Stimulated activated CD8-positive, alpha-beta memory T cell treated with anti-CD3 and anti-CD28 coated beads, Interleukin-7, amount 100 ng/mL, for 1 hour (primary cell): ENCODE results near the gene MPZL1.
"Not testable (repeated sequence)": the region's sequence is repeated elsewhere in the genome, so short reads cannot be mapped to it uniquely, and the experiment has no call there.

Experiments
- DNase-seq, 2 donors: peaks; one replicate each; pipeline ENCODE4 v3.0.0-alpha.2; 2020; ENCODE audit warnings: low read depth in 2 of 2

The MPZL1 gene

DNA sequence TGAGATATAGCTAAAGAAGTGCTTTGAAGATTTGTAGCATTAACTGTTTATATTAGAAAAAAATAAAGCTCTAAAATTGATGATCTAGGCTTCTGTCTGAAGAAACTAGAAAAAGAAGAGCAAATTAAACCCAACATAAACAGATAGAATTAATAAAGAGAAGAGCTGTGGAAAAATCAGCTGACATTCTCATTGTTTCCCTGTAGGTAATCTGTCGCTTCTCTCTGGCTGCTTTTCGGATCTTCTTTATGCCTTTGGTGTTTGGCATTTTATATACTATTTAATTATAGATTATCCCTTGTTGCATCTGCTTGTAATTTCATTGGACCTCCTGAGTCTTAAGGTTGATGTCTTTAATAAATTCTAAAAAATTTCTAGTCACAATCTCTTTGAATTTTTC, 59.8 kb downstream of the MPZL1 start:
- DNase-seq, result no peak

DNA sequence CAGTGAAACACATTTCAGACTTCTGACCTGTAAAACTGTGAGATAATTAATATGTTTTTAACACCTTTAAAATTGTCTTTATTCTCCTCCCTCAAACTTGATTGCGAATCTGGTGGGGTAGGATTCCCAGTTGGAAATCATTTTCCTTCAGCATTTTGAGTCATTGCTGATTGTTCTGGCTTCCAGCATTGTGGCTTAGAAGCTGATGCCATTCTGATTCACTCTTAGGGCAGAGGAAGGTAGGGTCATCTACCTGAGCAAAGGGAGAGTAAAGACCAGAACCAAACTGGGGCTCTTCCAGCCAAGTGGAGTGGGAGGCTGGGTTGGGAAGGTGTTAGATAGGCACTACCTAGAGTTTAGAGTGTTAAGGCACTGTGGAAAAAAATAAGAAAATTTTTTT, 61.2 kb downstream of the MPZL1 start:
- no peak for DNase-seq

DNA sequence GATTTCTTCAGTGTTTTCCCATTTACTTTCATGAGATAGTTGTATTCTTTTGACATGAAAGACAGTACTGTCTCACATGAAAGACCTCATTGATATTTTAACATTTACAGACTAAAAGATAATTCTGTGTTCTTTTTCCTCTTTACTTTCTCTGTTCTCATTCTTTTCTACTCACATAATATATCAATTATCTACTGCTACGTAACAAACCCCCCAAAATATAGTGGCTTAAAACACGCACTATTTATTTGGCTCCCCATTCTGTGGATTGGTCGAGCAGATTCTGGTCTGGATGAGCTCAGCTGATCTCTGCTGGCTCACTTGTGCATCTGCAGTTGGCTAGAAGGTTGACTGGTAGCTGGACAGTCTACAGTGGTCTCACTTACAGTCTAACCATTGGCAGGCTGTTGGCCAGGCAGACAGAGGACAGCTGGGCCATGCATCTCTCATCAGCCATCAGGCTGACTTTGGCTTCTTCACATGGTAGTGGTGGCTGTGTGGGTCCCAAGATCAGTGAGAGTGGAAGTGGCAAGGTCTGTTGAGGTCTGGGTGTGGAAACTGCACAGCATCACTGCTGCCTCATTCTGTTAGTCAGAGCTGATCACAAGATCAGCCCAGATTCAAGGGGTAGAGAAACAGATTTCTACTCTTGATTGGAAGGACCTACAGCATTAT, 63.2 kb downstream of the MPZL1 start:
- DNase-seq, result no peak

DNA sequence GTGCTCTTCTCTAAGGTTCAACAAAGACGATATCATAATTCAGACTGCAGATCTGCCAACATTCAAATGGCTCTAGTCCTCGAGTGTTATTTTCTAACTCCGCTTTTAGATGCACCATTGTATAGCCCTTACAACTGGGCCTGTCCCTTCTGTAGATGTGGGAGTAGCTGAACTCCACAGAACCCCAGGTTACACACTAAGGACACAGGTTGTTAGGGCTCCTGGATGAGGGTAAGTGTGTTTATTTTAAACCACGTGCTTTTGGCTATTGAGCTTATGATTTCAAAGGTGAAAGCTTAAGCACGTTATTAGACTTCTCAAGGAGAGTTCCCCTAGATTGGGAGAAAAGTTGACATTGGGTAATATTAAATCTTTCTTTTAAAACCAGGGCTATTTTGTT, 64.7 kb downstream of the MPZL1 start:
- no peak for DNase-seq

GRCh38 chr1:167789501-167789900, 67.7 kb downstream of the MPZL1 start:
- no peak for DNase-seq

DNA sequence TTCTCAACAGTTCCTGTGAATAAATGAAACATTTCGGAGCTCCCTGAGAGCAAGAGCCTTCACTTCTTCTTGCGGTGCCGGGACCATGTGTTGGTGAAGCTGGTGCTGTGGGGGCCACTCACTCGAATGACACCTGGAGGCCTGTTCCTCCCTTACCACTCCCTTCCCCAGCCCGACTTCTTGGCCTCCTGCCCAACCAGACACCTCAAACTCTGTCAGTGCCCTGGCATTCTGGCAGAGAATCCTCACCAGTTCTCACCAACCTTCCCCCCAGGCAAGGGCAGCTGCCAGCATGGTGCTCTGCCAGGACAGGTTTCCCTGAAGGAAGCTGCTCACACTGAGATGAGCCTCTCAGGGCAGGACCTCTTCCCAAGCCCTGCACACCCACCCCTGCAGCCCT, 68.3 kb downstream of the MPZL1 start:
- no peak for DNase-seq

- DNase-seq, result no peak
Observed at GRCh38 chr1:167791281-167792187, 69.8 kb downstream of the MPZL1 start.

DNA sequence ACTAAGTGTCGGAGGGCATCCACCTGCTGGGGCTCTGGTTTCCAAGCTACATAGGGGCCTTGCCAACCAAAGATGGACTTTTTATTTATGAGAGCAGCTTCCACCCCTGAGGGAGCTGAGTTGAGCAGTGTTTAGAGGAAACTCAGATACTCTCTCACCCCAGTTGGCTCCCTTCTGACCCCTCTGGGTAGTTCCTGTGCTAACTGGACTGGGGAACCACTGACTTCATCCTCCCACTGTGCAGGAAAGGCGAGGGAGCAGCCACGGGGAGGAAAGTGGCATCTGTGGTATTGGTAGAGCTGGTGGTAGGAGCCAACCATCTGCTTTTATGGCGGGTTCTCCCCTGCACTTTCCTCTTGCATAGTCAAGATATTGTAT, 70.4 kb downstream of the MPZL1 start:
- no peak for DNase-seq

DNA sequence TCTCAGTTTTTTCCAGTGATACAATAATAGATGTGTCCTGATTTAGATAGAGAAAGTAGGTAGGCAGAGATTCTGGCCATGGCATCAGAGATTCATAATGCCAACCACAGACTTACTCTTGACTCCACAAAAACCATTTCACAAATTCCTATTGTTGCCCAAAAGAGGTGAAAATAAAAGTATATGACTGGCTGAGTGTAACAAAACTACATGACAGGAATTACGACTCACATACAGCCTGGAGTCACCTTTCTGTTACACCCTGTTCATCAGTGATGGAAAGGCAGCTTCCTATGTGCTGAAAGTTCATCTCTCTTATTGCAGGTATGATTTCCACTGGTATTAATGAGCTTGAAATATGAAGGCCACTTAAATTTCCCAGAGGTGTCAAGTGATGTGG, 72.3 kb downstream of the MPZL1 start:
- no peak for DNase-seq

- no peak for DNase-seq
Observed at GRCh38 chr1:167795810-167796740, 74.3 kb downstream of the MPZL1 start.

- no peak for DNase-seq
Observed at GRCh38 chr1:167797015-167797414, 75.2 kb downstream of the MPZL1 start.

- no peak for DNase-seq
Observed at GRCh38 chr1:167798952-167799351, 77.2 kb downstream of the MPZL1 start.

- no peak for DNase-seq
Observed at GRCh38 chr1:167799747-167800146, 78.0 kb downstream of the MPZL1 start.

GRCh38 chr1:167800251-167800650, 78.5 kb downstream of the MPZL1 start:
- no peak for DNase-seq

GRCh38 chr1:167802235-167802634, 80.5 kb downstream of the MPZL1 start:
- DNase-seq, result no peak

DNA sequence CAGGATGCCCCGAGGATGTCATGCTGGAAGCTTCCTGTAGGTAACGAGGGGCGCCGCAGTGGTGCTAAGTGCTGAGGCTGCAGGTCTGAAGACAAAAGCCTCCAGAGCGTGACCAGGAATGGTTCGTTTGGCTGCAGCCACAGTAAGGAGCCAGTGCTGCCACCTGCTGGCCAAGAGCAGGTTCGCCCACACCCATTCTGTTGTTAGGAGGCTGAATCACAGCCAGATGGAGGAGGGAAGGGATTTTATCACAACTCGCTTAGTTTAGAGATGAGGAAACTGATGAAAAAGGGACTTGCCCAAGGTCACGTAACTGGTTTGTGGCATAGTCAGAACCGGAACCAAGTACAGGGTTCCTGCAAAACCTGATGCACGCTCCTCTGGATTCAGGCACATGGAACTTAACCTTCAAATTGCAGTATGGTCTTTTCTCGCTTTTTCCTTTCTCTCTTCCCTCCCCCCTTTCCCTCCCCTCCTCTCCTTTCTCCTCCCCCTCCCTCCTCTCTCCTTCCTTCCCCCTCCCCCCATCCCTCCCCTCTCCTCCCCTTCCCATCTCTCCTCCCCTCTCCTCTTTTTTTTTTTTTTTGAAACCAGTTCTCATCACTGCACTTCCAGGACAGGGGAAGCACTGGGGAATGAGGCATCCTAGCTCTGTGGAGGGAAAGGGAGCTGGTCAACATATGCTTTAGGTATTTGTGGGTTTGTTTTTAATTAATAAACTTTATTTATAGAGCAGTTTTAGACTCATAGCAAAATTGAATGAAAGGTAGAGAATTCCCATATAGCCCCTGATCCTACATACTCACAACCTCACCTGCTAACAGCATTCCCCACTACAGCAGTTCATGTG, 81.8 kb downstream of the MPZL1 start:
- DNase-seq, result peak; percentile 64 to 75

DNA sequence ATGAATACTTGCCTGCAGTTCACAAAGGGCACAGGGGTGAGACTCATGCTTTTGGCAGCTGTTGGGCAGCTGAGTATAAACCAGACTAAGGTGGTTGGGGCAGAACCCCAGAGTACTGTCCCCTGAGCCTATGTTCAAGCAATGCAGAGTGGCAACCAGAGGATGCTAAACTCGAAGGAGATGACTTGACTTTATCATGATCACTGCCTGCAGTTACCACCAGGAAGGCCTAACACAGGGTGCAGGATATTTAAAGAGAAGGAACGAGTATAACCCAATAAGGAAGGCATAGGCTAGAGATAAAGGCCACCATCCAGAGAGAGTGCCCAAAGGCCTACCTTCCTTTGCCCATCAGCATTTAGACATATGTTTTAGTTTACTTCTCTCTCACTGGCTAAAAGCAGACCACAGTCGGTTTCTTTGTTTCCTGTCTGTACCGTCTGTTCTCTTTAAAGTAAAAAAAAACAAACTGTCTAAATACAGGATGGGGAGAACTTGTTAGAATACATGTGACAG, 83.3 kb downstream of the MPZL1 start:
- no peak for DNase-seq

DNA sequence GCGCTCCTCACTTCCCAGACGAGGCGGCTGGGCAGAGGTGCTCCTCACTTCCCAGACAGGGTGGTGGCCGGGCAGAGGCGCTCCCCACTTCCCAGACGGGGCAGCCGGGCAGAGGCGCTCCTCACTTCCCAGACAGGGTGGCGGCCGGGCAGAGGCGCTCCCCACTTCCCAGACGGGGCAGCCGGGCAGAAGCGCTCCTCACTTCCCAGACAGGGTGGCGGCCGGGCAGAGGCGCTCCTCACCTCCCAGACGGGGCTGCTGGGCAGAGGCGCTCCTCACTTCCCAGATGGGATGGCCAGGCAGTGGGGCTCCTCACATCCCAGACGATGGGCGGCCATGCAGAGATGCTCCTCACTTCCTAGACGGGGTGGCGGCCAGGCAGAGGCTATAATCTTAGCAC, 84.5 kb downstream of the MPZL1 start:
- DNase-seq, result not testable (repeated sequence)

GRCh38 chr1:167806676-167807075, 84.9 kb downstream of the MPZL1 start:
- DNase-seq, result not testable (repeated sequence)

- no peak for DNase-seq
Observed at GRCh38 chr1:167808104-167808503, 86.3 kb downstream of the MPZL1 start.

DNA sequence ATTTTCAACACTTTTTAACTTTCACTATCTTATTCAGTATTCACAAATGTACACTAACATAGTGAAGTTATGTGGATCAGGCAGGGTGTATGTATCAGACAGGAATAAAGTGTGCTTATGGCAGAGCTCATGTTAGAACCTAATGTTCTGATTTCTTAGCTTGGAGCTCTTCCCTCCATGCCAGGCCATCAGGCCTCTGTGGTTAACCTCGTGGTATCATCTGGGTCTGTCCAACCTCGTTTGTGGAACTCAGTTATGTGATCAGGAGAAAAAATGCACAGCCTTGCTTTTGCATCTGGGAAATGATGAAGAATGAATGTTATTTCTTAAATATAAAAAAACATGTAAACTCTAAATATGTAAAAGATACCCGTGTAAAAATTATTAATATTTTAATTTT, 86.9 kb downstream of the MPZL1 start:
- DNase-seq, result no peak
